Measurements from ENCODE around the gene THNSL1. TPM values are rescaled to one million over a fixed set of nuclear protein-coding genes. Genes with fewer than 3 reads are reported as not detected.

THNSL1 gene
- polyA plus RNA-seq, 1 donor from 2014 or later = 5.1 TPM

GRCh38 chr10:24983130-24983529 is 33.3 kb upstream of the THNSL1 start:
- Histone ChIP-seq H4K20me1 (ENCODE audit: insufficient read depth) (no peaks in the 10 kb centered on the region), H3K27ac (ENCODE audit: low read length) (no peak overlapping the region), H2AFZ (ENCODE audit: low read depth, low read length) (no peak overlapping the region), H3K9ac (ENCODE audit: low read length) (no peak overlapping the region), H3K9me3 (ENCODE audit: low read length) (no peaks in the 10 kb centered on the region), H3K4me3 (ENCODE audit: low read length) (no peak overlapping the region), H3K4me2 (ENCODE audit: low read length) (no peak overlapping the region), H3K27me3 (ENCODE audit: insufficient read depth, low read depth, low read length) (no peaks in the 10 kb centered on the region), H3K36me3 (ENCODE audit: insufficient read depth, low read length) (no peaks in the 10 kb centered on the region), H3K79me2 (replicated peaks; ENCODE audit: insufficient read depth, low read length) (no peaks in the 10 kb centered on the region), H3F3A (ENCODE audit: insufficient read depth, low read length, poor library complexity, severe bottlenecking) (no peaks in the 10 kb centered on the region), H3K9me2 (ENCODE audit: insufficient read depth, low read length) (no peaks in the 10 kb centered on the region)
- TF ChIP-seq EZH2 (IDR thresholded peaks at IDR 0.05; ENCODE audit: borderline replicate concordance, insufficient read depth, low read length, poor library complexity, severe bottlenecking) = no peak
- TF ChIP-seq RAD21 (conservative IDR thresholded peaks at IDR 0.05) = no peak
- TF ChIP-seq MXI1 (conservative IDR thresholded peaks at IDR 0.05; ENCODE audit: poor library complexity, severe bottlenecking) = no peak
- TF ChIP-seq CTCF (IDR thresholded peaks at IDR 0.05; ENCODE audit: poor library complexity, severe bottlenecking) = no peak
- TF ChIP-seq EP300 (conservative IDR thresholded peaks at IDR 0.05; ENCODE audit: poor library complexity, severe bottlenecking) = no peak
- no peak for TF ChIP-seq TAF1 (IDR thresholded peaks at IDR 0.05; ENCODE audit: low read depth)
- no peak for TF ChIP-seq POLR2AphosphoS5 (IDR thresholded peaks at IDR 0.05)
- TF ChIP-seq REST (IDR thresholded peaks at IDR 0.05; ENCODE audit: borderline replicate concordance) = no peak
- no peak for TF ChIP-seq SMC3 (conservative IDR thresholded peaks at IDR 0.05; ENCODE audit: poor library complexity)

GRCh38 chr10:24983946-24984345 is 32.5 kb upstream of the THNSL1 start:
- no peaks in the 10 kb centered on the region for H3K27me3 ChIP-seq (ENCODE audit: insufficient read depth, low read depth, low read length)
- H3K36me3 ChIP-seq (ENCODE audit: insufficient read depth, low read length) = no peaks in the 10 kb centered on the region
- H3F3A ChIP-seq (ENCODE audit: insufficient read depth, low read length, poor library complexity, severe bottlenecking) = no peaks in the 10 kb centered on the region
- no peak for TF ChIP-seq RAD21 (conservative IDR thresholded peaks at IDR 0.05)
- no peak for TF ChIP-seq TAF1 (IDR thresholded peaks at IDR 0.05; ENCODE audit: low read depth)
- no peak for TF ChIP-seq SMC3 (conservative IDR thresholded peaks at IDR 0.05; ENCODE audit: poor library complexity)
- TF ChIP-seq MXI1 (conservative IDR thresholded peaks at IDR 0.05; ENCODE audit: poor library complexity, severe bottlenecking) = no peak
- TF ChIP-seq EZH2 (IDR thresholded peaks at IDR 0.05; ENCODE audit: borderline replicate concordance, insufficient read depth, low read length, poor library complexity, severe bottlenecking) = no peak
- TF ChIP-seq CTCF (IDR thresholded peaks at IDR 0.05; ENCODE audit: poor library complexity, severe bottlenecking) = no peak
- no peak for TF ChIP-seq POLR2AphosphoS5 (IDR thresholded peaks at IDR 0.05)
- TF ChIP-seq REST (IDR thresholded peaks at IDR 0.05; ENCODE audit: borderline replicate concordance) = no peak
- TF ChIP-seq EP300 (conservative IDR thresholded peaks at IDR 0.05; ENCODE audit: poor library complexity, severe bottlenecking) = no peak
- no peaks in the 10 kb centered on the region for H3K9me3 ChIP-seq (ENCODE audit: low read length)
- no peak overlapping the region for H3K27ac ChIP-seq (ENCODE audit: low read length)
- no peaks in the 10 kb centered on the region for H4K20me1 ChIP-seq (ENCODE audit: insufficient read depth)
- no peak overlapping the region for H3K4me3 ChIP-seq (ENCODE audit: low read length)
- no peak overlapping the region for H2AFZ ChIP-seq (ENCODE audit: low read depth, low read length)
- H3K9me2 ChIP-seq (ENCODE audit: insufficient read depth, low read length) = no peaks in the 10 kb centered on the region
- no peaks in the 10 kb centered on the region for H3K79me2 ChIP-seq (replicated peaks; ENCODE audit: insufficient read depth, low read length)
- no peak overlapping the region for H3K9ac ChIP-seq (ENCODE audit: low read length)
- H3K4me2 ChIP-seq (ENCODE audit: low read length) = no peak overlapping the region
